K562 (cell line): ENCODE results near the gene JUNB. TPM values are rescaled to one million over a fixed set of nuclear protein-coding genes. Genes with fewer than 3 reads are reported as not detected.

ENCODE experiments used
- ARID1B ChIP-seq: fragments of 450-650 bp; IDR thresholded peaks from 2 replicates; pipeline ENCODE4 v1.6.1; 2016; ENCODE audit warnings: antibody characterized with exemption, mild to moderate bottlenecking, inconsistent platforms
- BCL6 ChIP-seq: fragments of 250-450 bp; sonication (Bioruptor Pico); IDR thresholded peaks from 2 replicates; pipeline ENCODE4 v1.4.0; 2020
- CBFA2T2 ChIP-seq: fragments of 450-650 bp; conservative IDR thresholded peaks from 2 replicates; pipeline ENCODE4 v1.6.1; 2017; ENCODE audit warnings: mild to moderate bottlenecking
- CUX1 ChIP-seq: fragments of 200-800 bp; sonication (Bioruptor generic); IDR thresholded peaks from 2 replicates; pipeline ENCODE4 v1.6.1; 2016; ENCODE audit warnings: missing genetic modification characterization, missing compliant biosample characterization
- CXXC5 ChIP-seq: fragments of 250-450 bp; sonication (Bioruptor Pico); IDR thresholded peaks from 2 replicates; pipeline ENCODE4 v1.8.0; 2022; ENCODE audit warnings: inconsistent platforms, mild to moderate bottlenecking, moderate library complexity
- ELF1 ChIP-seq: fragments of 200-800 bp; sonication (Bioruptor generic); IDR thresholded peaks from 2 replicates; pipeline ENCODE4 v1.6.1; 2016; ENCODE audit warnings: missing genetic modification characterization, missing compliant biosample characterization
- GABPB1 ChIP-seq: sonication (generic); formaldehyde crosslinking; IDR thresholded peaks from 2 replicates; pipeline ENCODE4 v1.8.0; 2022; ENCODE audit warnings: mild to moderate bottlenecking, missing genetic modification reagents
- HMGN3 ChIP-seq: IDR thresholded peaks from 2 replicates; pipeline ENCODE4 v1.6.1; 2011; ENCODE audit warnings: borderline replicate concordance, low read depth, mild to moderate bottlenecking, mixed read lengths, low read length; ENCODE audit not compliant: insufficient read length; ENCODE audit errors: extremely low read depth
- KDM5B ChIP-seq: fragments of 200-600 bp; sonication (generic); IDR thresholded peaks from 2 replicates; pipeline ENCODE4 v1.6.1; 2012; ENCODE audit warnings: low read depth, mild to moderate bottlenecking, moderate library complexity, low read length, control low read depth, inconsistent platforms; ENCODE audit not compliant: insufficient replicate concordance
- MYNN ChIP-seq, 2 experiments: sonication (generic); formaldehyde crosslinking in 1 of 2; IDR thresholded peaks; 2 replicates each; pipeline versions ENCODE4 v1.5.0 to v1.6.1; 2016 to 2020; ENCODE audit warnings: antibody characterized with exemption in 1 of 2, missing genetic modification reagents in 1 of 2
- PRMT5 ChIP-seq: sonication (generic); formaldehyde crosslinking; IDR thresholded peaks from 2 replicates; pipeline ENCODE4 v1.5.0; 2020; ENCODE audit warnings: missing genetic modification reagents
- TCF3 ChIP-seq: sonication (generic); formaldehyde crosslinking; IDR thresholded peaks from 2 replicates; pipeline ENCODE4 v1.4.0; 2020; ENCODE audit warnings: mild to moderate bottlenecking, missing genetic modification reagents
- XRCC4 ChIP-seq: IDR thresholded peaks from one replicate; pipeline ENCODE4 v1.6.1; 2011; ENCODE audit not compliant: insufficient read depth, insufficient read length; ENCODE audit errors: extremely low read depth
- polyA plus RNA-seq, 8 experiments: library from polyadenylated mRNA; depleted of rRNA in 4 of 8; stranded (reverse) in 5 of 8; unstranded in 3 of 8; fragments of >200 nt; fragmentation: Nextera tagmentation in 2 of 8; fragmentation: Illumina TruSeq in 1 of 8; extraction: Ambion mirVana in 2 of 8; extraction: Trizol in 1 of 8; gene quantifications; 2 replicates each; pipeline versions ENCODE4 v1.2.1 to v1.2.3, GENCODE V29; 2011 to 2014; ENCODE audit warnings: inconsistent platforms in 1 of 8, missing spikeins in 1 of 8
- total RNA-seq, 7 experiments: library from RNA; depleted of rRNA in 6 of 7; stranded (reverse); fragments of >200 nt in 6 of 7; fragmentation: Illumina TruSeq in 2 of 7; extraction: Trizol in 2 of 7; gene quantifications; 2 replicates each; pipeline versions ENCODE4 v1.2.1 to v1.2.3, GENCODE V29; 2011 to 2021; ENCODE audit warnings: low replicate concordance in 1 of 7
- TF ChIP-seq, protein P1 (sequence below): fragments of 450-650 bp; IDR thresholded peaks from 2 replicates; pipeline ENCODE4 v1.6.1; 2017; ENCODE audit warnings: antibody characterized with exemption
- TF ChIP-seq, protein P2 (sequence below): fragments of 450-650 bp; IDR thresholded peaks from 2 replicates; pipeline ENCODE4 v1.6.1; 2016; ENCODE audit warnings: borderline replicate concordance
- TF ChIP-seq, protein P3 (sequence below): fragments of 450-650 bp; IDR thresholded peaks from 2 replicates; pipeline ENCODE4 v1.6.1; 2014; ENCODE audit warnings: low read depth, mild to moderate bottlenecking, moderate library complexity, borderline replicate concordance

JUNB gene
- total and polyA plus RNA-seq, 9 of the 15 experiments (the other 6 are each of a cell fraction or from before 2014, with no cell fraction given) = 0.23 to 88.1 (median 13.1) TPM

- TF ChIP-seq, protein P1, sequence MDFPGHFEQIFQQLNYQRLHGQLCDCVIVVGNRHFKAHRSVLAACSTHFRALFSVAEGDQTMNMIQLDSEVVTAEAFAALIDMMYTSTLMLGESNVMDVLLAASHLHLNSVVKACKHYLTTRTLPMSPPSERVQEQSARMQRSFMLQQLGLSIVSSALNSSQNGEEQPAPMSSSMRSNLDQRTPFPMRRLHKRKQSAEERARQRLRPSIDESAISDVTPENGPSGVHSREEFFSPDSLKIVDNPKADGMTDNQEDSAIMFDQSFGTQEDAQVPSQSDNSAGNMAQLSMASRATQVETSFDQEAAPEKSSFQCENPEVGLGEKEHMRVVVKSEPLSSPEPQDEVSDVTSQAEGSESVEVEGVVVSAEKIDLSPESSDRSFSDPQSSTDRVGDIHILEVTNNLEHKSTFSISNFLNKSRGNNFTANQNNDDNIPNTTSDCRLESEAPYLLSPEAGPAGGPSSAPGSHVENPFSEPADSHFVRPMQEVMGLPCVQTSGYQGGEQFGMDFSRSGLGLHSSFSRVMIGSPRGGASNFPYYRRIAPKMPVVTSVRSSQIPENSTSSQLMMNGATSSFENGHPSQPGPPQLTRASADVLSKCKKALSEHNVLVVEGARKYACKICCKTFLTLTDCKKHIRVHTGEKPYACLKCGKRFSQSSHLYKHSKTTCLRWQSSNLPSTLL = no peak
- TF ChIP-seq, protein P2, sequence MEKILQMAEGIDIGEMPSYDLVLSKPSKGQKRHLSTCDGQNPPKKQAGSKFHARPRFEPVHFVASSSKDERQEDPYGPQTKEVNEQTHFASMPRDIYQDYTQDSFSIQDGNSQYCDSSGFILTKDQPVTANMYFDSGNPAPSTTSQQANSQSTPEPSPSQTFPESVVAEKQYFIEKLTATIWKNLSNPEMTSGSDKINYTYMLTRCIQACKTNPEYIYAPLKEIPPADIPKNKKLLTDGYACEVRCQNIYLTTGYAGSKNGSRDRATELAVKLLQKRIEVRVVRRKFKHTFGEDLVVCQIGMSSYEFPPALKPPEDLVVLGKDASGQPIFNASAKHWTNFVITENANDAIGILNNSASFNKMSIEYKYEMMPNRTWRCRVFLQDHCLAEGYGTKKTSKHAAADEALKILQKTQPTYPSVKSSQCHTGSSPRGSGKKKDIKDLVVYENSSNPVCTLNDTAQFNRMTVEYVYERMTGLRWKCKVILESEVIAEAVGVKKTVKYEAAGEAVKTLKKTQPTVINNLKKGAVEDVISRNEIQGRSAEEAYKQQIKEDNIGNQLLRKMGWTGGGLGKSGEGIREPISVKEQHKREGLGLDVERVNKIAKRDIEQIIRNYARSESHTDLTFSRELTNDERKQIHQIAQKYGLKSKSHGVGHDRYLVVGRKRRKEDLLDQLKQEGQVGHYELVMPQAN = peak; percentile 68
- no peak for TF ChIP-seq HMGN3
- TF ChIP-seq CXXC5 (CRISPR knock-in tag) = peak; percentile 83
- TF ChIP-seq ELF1 (tag) = peak; percentile 79
- peak; percentile 88 for TF ChIP-seq GABPB1
- TF ChIP-seq TCF3 = peak; percentile 36
- no peak for TF ChIP-seq ARID1B
- no peak for TF ChIP-seq XRCC4
- peak; percentile 72 for TF ChIP-seq KDM5B
- TF ChIP-seq CUX1 (CRISPR knock-in tag) = no peak
- TF ChIP-seq, protein P3, sequence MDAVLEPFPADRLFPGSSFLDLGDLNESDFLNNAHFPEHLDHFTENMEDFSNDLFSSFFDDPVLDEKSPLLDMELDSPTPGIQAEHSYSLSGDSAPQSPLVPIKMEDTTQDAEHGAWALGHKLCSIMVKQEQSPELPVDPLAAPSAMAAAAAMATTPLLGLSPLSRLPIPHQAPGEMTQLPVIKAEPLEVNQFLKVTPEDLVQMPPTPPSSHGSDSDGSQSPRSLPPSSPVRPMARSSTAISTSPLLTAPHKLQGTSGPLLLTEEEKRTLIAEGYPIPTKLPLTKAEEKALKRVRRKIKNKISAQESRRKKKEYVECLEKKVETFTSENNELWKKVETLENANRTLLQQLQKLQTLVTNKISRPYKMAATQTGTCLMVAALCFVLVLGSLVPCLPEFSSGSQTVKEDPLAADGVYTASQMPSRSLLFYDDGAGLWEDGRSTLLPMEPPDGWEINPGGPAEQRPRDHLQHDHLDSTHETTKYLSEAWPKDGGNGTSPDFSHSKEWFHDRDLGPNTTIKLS = peak; percentile 21; the same call in 1 of the 2 replicates
- peak; percentile 30; the same call in 1 of the 2 replicates for TF ChIP-seq MYNN (IDR thresholded peaks at IDR 0.05)
- no peak for TF ChIP-seq MYNN (CRISPR knock-in tag; IDR thresholded peaks at IDR 0.05)
- no peak for TF ChIP-seq BCL6 (CRISPR knock-in tag)
- TF ChIP-seq CBFA2T2 = peak; percentile 46; the same call in 1 of the 2 replicates
- TF ChIP-seq PRMT5 (CRISPR knock-in tag) = no peak
These were observed 966 bp downstream of the JUNB start (continued) for GRCh38 chr19:12792051-12792852.
